ENCODE results near the gene COL19A1.

COL19A1 gene

GRCh38 chr6:70221715-70222438, 355.5 kb downstream of the COL19A1 start:
- TF ChIP-seq, protein P1, sequence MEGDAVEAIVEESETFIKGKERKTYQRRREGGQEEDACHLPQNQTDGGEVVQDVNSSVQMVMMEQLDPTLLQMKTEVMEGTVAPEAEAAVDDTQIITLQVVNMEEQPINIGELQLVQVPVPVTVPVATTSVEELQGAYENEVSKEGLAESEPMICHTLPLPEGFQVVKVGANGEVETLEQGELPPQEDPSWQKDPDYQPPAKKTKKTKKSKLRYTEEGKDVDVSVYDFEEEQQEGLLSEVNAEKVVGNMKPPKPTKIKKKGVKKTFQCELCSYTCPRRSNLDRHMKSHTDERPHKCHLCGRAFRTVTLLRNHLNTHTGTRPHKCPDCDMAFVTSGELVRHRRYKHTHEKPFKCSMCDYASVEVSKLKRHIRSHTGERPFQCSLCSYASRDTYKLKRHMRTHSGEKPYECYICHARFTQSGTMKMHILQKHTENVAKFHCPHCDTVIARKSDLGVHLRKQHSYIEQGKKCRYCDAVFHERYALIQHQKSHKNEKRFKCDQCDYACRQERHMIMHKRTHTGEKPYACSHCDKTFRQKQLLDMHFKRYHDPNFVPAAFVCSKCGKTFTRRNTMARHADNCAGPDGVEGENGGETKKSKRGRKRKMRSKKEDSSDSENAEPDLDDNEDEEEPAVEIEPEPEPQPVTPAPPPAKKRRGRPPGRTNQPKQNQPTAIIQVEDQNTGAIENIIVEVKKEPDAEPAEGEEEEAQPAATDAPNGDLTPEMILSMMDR (IDR thresholded peaks at IDR 0.05; ENCODE audit: extremely low read depth, insufficient read depth, missing control alignments), result no peak

GRCh38 chr6:70222439-70222749, 356.0 kb downstream of the COL19A1 start:
- DNase-seq (ENCODE audit: low spot score), result no peak
- in situ Hi-C loops (cut with MboI; ENCODE audit: low pct_unique_long_range_greater_than_20kb, low sequenced_read_pairs, unreplicated experiment), result no loop called here
- TF ChIP-seq, protein P1 (IDR thresholded peaks at IDR 0.05; ENCODE audit: extremely low read depth, insufficient read depth, missing control alignments), result no peak

More at GRCh38 chr6:70221715-70222438, 355.5 kb downstream of the COL19A1 start:
- in situ Hi-C loops (cut with MboI; ENCODE audit: low pct_unique_long_range_greater_than_20kb, low sequenced_read_pairs, unreplicated experiment), result no loop called here
- DNase-seq (ENCODE audit: low spot score), result no peak

DNA sequence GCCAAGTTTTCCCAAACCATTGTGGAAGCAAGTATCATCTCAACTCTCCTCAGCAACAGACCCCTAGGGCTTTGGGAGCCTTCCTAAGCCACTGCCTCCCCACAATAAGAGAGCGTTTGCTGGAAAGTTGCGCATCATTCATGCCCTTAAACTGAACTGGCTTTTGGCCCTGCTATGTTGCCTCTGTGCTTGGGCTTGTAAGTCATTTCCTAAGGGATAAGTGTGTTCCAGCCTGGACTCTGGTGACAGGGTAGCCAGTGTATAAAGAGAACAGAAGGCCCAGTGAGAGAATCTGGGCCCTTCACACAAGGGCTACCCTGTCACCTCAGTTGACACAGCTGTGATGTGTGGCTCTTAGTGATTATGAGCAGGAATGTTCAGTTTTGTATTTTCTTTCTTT, 358.7 kb downstream of the COL19A1 start:
- TF ChIP-seq, protein P1 (IDR thresholded peaks at IDR 0.05; ENCODE audit: extremely low read depth, insufficient read depth, missing control alignments), result no peak
- DNase-seq (ENCODE audit: low spot score), result no peak
- in situ Hi-C loops (cut with MboI; ENCODE audit: low pct_unique_long_range_greater_than_20kb, low sequenced_read_pairs, unreplicated experiment), result no loop called here

DNA sequence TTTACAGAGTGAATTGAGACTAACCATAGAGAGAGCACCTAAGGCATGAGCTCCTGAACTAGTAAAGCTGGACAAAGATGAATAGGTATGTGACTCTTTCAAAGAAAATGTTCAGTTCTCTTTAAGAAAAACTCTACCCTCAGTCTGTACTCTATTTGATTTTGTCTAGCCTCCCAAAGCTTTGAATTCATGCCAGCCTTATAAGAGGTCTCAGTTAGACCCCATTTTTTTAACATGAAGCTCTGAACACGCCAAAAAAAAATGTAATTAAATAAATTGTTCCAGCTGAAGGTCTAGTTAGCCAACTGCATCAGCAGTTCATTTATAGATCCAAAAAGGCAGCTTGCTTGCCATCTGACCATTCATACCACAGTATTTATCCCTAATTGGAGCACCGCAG, 365.0 kb downstream of the COL19A1 start:
- TF ChIP-seq, protein P1 (IDR thresholded peaks at IDR 0.05; ENCODE audit: extremely low read depth, insufficient read depth, missing control alignments), result no peak
- in situ Hi-C loops (cut with MboI; ENCODE audit: low pct_unique_long_range_greater_than_20kb, low sequenced_read_pairs, unreplicated experiment), result no loop called here
- DNase-seq (ENCODE audit: low spot score), result no peak

DNA sequence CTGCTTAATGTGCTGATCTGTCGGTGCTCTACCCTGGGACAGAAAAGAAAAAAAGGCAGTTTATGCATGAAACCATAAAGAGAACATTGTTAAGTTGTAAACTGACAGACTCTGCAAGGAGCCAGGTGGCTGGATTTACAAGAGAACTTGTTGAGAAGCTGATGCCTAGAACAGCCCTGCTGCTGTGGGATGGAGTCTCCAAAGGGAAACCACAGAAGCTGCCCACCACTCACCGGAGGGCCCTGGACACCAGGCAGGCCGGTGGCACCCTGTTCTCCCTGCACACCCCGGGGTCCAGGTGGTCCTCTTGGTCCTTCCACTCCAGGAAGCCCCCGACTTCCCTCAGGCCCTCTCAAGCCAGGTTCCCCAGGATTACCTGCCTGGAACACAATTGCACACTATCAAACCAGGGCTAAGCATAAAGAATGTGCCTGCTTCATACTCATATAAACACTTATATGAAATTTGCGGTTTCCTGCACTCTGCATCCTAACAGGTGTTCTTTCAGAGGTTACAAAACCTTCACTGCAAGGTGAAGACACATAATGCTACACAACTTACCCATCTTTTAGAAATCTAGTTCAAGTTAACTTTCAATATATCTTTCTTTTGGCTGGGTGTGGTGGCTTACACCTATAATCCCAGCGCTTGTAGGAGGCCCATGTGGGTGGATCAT, 368.3 kb downstream of the COL19A1 start:
- in situ Hi-C loops (cut with MboI; ENCODE audit: low pct_unique_long_range_greater_than_20kb, low sequenced_read_pairs, unreplicated experiment), result no loop called here
- DNase-seq (ENCODE audit: low spot score), result no peak
- TF ChIP-seq, protein P1 (IDR thresholded peaks at IDR 0.05; ENCODE audit: extremely low read depth, insufficient read depth, missing control alignments), result no peak

DNA sequence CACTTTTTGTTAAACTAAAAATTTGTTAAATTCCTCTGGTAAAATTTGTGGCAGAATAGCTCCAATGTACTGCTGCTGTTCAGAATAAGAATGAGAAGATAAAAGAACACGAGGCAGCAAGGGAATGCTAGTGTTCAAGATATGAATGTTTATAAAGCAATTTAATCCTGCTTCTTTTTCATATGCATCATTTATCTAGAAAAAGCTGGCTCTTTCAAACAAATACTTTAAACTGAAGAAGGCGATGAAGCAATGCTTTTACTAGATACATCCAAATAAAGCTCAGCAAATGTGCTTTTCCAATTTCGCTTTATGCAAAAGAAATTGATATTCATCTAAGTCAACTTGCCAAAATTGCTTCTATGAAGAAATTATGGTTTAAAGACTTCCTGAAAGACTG, 370.0 kb downstream of the COL19A1 start:
- in situ Hi-C loops (cut with MboI; ENCODE audit: low pct_unique_long_range_greater_than_20kb, low sequenced_read_pairs, unreplicated experiment), result no loop called here
- DNase-seq (ENCODE audit: low spot score), result no peak
- TF ChIP-seq, protein P1 (IDR thresholded peaks at IDR 0.05; ENCODE audit: extremely low read depth, insufficient read depth, missing control alignments), result no peak

Measured in GM13977 (cell line).